ENCODE results near the gene PLA2G2F.

The PLA2G2F gene

DNA sequence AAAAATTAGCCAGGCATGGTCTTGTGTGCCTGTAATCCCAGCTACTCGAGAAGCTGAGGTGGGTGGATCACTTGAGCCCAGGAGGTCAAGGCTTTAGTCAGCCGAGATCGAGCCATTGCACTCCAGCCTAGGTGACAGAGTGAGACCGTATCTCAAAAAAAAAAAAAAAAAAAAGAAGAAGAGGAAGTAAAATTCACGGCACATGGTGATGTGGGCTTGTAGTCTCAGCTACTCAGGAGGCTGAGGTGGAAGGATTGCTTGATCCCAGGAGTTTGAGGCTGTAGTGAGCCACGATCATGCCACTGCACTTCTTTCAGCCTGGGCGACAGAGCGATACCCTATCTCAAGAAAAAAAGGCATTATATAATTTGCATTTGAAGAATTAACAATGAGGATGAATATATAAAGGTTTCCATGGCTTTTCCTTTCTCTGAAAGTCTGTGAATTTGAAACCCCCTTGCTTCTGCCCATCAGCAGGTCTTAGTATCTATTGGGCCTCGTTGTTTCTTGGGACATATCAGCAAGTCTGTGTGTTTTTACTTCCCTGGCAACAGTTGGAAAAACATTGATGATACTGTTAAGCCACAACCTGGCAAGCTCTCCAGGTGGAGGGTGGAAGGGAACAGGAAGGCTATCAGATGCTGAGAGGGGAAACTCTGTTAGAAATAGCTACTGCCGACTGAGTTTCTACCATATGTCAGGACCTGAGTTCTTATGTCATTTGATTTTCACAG, 15.2 kb upstream of the PLA2G2F start:
- TF ChIP-seq POLR2AphosphoS5 (IDR thresholded peaks at IDR 0.05; ENCODE audit: low read depth, low read length), result no peak
- no peak for TF ChIP-seq SIN3A (IDR thresholded peaks at IDR 0.05; ENCODE audit: borderline replicate concordance, insufficient read depth, low read length)
- TF ChIP-seq, protein P1, sequence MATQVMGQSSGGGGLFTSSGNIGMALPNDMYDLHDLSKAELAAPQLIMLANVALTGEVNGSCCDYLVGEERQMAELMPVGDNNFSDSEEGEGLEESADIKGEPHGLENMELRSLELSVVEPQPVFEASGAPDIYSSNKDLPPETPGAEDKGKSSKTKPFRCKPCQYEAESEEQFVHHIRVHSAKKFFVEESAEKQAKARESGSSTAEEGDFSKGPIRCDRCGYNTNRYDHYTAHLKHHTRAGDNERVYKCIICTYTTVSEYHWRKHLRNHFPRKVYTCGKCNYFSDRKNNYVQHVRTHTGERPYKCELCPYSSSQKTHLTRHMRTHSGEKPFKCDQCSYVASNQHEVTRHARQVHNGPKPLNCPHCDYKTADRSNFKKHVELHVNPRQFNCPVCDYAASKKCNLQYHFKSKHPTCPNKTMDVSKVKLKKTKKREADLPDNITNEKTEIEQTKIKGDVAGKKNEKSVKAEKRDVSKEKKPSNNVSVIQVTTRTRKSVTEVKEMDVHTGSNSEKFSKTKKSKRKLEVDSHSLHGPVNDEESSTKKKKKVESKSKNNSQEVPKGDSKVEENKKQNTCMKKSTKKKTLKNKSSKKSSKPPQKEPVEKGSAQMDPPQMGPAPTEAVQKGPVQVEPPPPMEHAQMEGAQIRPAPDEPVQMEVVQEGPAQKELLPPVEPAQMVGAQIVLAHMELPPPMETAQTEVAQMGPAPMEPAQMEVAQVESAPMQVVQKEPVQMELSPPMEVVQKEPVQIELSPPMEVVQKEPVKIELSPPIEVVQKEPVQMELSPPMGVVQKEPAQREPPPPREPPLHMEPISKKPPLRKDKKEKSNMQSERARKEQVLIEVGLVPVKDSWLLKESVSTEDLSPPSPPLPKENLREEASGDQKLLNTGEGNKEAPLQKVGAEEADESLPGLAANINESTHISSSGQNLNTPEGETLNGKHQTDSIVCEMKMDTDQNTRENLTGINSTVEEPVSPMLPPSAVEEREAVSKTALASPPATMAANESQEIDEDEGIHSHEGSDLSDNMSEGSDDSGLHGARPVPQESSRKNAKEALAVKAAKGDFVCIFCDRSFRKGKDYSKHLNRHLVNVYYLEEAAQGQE (IDR thresholded peaks at IDR 0.05; ENCODE audit: insufficient read depth in 1 of 2, low read depth in 2 of 2, low read length in 2 of 2), result no peak
- TF ChIP-seq TAF1 (IDR thresholded peaks at IDR 0.05; ENCODE audit: borderline replicate concordance, insufficient read depth, low read length), result no peak
- no peak for TF ChIP-seq FOXP2 (optimal IDR thresholded peaks at IDR 0.05; ENCODE audit: borderline replicate concordance, extremely low read depth, extremely low read length, insufficient read depth)

DNA sequence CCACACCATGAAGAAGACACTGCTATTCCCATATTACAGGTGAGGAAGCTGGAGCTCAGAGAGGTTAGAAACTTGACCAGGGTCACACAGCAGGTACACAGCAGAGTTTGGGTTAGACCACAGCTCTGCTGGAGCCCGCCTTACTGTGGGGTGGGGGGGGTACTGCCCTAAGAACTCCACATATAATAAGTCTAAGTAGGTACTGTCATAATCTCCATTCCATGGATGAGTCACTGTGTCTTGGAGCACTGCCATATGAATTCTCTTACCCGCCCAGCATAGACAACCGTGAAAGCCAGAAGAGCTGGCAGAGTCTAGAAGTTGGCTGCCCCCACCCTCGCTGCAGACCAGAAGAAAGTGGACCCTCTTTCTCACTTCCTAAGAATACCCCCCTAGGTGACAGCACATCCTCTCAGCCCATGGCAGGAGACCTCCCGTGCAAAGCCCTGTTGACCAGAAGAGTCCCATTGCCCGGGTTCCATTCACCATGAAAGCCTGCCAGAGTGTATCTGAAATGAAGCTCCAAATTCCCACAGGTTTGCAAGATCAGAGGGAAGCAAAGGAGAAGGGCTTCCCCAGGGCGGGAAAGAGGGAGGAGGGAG, 14.6 kb upstream of the PLA2G2F start:
- no peak for TF ChIP-seq SIN3A (IDR thresholded peaks at IDR 0.05; ENCODE audit: borderline replicate concordance, insufficient read depth, low read length)
- TF ChIP-seq, protein P1 (IDR thresholded peaks at IDR 0.05; ENCODE audit: insufficient read depth in 1 of 2, low read depth in 2 of 2, low read length in 2 of 2), result no peak

DNA sequence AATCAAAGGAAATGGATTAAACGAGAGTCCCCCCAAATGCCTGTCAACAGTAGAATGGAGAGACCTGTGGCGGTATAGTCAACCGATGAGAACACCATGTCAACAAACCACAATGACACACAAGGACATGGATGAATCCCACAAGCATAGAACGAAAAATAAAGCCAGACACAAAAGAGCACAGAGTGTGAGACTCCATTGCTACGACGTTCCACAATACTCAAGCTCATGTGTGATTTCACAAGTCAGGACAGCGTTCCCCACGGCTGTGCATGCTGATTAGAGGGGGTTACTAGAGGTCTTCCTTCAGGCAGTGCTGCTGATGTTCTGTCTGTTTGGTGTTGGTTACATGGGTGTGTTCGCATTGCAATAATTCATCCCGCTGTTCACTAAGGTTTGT, 14.0 kb upstream of the PLA2G2F start:
- TF ChIP-seq, protein P1 (IDR thresholded peaks at IDR 0.05; ENCODE audit: insufficient read depth in 1 of 2, low read depth in 2 of 2, low read length in 2 of 2), result no peak
- TF ChIP-seq POLR2AphosphoS5 (IDR thresholded peaks at IDR 0.05; ENCODE audit: low read depth, low read length), result no peak
- no peak for TF ChIP-seq SIN3A (IDR thresholded peaks at IDR 0.05; ENCODE audit: borderline replicate concordance, insufficient read depth, low read length)
- TF ChIP-seq TAF1 (IDR thresholded peaks at IDR 0.05; ENCODE audit: borderline replicate concordance, insufficient read depth, low read length), result no peak
- TF ChIP-seq FOXP2 (optimal IDR thresholded peaks at IDR 0.05; ENCODE audit: borderline replicate concordance, extremely low read depth, extremely low read length, insufficient read depth), result no peak

DNA sequence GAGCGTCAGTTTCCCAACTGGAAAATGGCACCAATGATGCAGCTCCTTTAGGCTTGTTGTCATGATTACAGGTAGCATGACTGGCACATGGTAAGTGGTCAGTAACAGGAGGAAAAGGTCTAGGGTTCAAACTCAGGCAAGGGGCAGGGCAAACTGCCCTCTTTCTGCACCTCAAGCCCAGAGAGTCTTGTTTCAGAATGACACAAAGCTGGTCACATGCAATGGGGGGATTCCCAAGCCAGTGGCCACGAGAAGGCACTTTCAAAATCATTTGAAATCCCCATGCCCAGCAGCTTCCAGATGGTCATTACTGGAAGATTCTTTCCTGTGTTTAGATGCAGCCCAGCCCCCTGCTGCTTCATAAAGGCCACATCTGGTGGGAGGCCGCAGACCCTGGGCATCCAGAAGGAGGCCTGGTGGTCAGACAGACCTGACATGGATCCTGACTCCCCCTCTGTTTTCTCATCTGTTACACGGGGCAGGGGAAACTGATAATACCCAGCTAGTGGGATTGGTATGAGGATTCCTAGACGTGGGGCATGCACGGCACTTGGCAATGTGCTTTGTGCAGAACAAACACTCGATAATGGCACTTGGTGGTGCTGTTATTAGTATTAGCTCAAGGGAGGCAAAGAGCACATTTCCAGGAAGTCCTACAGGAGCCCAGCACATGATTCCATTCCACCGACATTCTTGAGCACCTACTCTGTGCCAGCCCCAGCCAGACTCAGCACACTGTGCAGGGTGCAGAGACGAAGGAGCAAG, 12.9 kb upstream of the PLA2G2F start:
- TF ChIP-seq, protein P1 (IDR thresholded peaks at IDR 0.05; ENCODE audit: insufficient read depth in 1 of 2, low read depth in 2 of 2, low read length in 2 of 2), result no peak
- TF ChIP-seq POLR2AphosphoS5 (IDR thresholded peaks at IDR 0.05; ENCODE audit: low read depth, low read length) (no peak), SIN3A (IDR thresholded peaks at IDR 0.05; ENCODE audit: borderline replicate concordance, insufficient read depth, low read length) (no peak), FOXP2 (optimal IDR thresholded peaks at IDR 0.05; ENCODE audit: borderline replicate concordance, extremely low read depth, extremely low read length, insufficient read depth) (no peak), TAF1 (IDR thresholded peaks at IDR 0.05; ENCODE audit: borderline replicate concordance, insufficient read depth, low read length) (no peak)

All from PFSK-1 (cell line).